HG02840 (cell line): ENCODE data around the gene GCK.

ENCODE experiments used
- ATAC-seq: cut with Tn5 transposase; IDR thresholded peaks from one replicate; pipeline ENCODE4 v1.9.1; 2021; ENCODE audit warnings: mild to moderate bottlenecking, moderate library complexity, moderate number of reproducible peaks; ENCODE audit not compliant: unreplicated experiment, low FRiP score

GCK gene

DNA sequence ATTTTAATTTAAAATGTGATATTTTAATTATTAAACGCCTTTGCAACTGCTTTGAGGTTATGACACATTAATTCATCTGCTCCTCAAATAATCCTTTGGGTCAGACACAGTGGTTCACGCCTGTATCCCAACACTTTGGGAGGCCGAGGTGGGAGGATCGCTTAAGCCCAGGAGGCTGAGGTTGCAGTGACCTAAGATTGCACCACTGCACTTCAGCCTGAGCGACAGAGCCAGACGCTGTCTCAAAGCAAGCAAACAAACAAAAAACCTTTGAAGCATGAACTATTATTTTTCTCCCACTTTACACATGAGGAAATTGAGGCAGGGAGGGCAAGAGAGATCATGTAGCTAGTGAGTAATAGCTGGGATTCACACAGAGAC, 64.4 kb downstream of the GCK start:
- ATAC-seq = no peak

GRCh38 chr7:44123190-44124003, 65.8 kb downstream of the GCK start, which contains the start of gene POLD2:
TSS of gene POLD2 (minus strand) at chr7:44123548. CDS start at chr7:44122053, 1,495 bp downstream.
- peak; percentile 98 for ATAC-seq

GRCh38 chr7:44122529-44122928, 66.7 kb downstream of the GCK start:
- ATAC-seq = no peak

DNA sequence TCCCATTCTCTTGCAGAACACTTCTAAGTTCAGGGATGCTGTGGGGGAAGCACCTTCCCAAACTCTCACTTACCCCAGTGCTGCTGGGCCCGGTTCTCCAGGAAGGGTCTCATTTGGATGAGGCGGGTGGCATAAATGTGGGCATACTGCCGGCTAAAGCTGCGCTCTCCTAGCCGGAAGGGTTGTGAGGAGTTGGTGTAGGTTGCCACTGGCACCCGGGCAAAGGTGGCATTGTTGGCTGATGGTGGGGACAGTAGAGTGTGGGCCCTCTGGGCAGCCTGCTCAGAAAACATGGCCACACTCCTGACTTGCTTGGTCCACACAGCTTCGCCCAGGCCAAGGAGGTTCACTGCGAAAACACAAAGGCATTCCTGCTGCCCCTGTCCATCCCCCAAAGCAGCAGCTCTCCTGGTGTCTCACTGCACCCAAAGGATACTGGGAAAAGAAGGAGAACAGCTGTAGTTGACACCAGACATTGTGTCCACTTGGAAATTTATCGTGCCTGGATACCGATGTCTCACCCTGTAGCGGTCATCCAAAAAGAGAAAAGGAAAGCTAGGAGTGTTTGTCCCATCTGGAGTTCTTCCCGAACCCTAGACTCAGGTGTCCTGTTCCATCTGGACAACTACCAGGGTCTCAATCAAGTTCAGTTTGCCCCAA, 67.3 kb downstream of the GCK start:
- no peak for ATAC-seq

DNA sequence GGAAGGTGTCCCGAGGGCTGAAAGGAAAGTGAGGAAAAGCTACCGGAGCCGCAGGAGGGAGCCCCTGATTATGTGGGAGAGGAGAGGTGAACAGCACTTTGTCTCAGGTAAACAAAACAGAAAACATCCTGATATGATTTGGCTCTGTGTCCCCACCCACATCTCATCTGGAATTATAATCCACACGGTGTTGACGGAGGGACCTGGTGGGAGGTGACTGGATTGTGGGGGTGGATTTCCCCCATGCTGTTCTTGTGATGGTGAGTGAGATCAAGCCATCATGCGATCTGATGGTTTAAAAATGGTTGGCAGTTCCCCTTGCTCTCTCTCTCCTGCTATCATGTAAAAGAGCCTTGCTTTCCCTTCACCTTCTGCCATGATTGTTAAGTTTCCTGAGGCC, 68.8 kb downstream of the GCK start:
- no peak for ATAC-seq

- no peak for ATAC-seq
Observed at GRCh38 chr7:44119829-44120380, 69.3 kb downstream of the GCK start.

DNA sequence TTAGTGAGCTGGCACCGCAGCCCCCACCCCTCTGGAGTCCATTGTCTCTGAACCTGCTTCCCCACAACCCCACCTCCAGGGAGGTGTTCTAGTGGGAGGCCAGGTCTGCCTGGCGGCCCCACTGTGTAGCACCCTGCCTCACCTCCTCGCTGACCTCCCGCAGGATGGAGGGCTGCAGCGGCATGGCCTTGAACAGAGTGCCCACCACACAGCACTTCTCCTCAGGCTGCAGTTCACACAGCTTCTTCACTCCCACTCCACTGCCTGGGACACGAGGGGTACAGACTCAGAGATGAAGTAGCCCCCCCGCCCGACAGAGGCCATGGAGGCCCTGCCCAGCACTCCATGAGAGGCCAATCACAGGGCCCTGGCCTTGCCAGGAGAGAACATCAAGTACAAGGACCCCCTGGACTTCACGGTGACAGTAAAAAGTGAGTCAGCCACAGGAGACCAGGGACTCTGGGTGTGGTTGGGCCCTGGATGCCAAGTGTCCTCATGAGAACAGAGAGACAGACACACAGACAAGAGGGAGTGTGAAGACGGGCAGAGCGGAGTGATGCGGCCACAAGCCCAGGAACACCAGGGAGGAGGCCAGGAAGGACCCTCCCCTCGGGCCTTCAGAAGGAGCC, 71.3 kb downstream of the GCK start:
- no peak for ATAC-seq

GRCh38 chr7:44116789-44117666, 72.2 kb downstream of the GCK start:
- ATAC-seq = no peak

DNA sequence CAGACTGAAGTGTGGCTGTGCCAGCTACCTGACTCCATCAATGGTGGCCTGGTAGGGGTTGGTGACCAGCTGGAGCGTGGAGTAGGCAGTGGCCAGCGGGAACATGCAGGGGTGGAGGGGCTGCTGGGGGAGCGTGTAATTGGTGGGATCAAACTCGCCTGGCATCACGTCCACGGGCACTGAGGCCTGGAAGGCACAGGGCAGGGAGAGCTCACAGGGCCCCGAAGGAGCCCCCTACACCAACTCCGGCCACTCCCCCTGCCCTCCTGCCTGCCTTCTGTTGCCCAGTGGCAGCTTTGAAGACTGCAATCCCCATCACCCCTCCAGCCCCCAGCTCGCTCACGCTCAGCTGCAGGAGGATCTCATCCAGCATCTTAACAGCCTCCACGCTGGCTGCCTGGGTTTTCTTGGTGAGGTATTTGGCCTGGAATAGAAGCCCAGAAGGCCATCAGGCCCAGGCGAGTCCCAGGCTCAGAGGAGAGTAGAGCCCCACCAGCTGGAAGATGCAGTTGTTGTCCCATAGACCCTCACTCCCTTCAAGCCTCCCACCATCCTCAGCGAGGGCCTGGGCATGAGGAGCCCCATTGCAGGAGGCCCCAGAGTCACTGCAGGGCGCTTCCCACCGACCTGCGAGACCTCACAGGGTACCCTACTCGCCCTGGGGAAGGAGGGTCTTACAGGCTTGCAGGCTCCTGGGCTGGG, 73.0 kb downstream of the GCK start:
- ATAC-seq = no peak

DNA sequence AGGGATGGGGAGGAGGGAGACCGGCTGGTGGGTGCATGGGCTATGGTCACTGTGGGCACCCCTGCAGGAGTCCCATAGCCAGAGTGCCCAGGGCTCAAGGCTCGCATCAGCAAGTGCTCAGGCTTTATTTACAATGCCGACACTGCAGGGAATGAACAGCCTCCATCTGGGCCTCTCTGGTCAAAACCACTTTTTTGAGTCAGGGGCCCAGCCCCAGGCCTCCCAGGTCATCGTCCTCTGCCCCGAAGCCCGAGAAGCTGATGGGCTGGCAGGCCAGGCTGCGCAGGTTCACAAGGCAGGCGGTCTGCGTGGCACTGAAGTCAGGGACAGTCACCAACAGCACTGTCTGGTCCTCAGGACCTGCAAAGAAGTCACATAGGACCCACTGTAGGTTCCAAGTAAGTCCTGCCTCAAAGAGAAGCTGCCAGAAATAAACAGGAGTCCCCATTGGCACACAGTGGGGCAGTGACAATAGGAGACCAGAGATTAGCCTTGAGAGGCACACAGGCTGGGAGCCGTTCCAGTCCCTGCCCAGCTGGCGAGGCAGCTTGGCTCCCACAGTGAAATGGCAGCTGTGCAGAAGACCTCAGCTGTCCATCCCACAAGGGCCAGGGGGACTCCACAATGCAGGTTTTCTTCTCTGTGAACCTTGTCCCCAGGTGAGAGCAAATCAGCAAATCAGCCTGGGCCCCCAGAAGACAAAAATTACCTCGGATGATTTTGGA, 74.5 kb downstream of the GCK start:
- no peak for ATAC-seq

GRCh38 chr7:44113764-44114354, 75.4 kb downstream of the GCK start:
- ATAC-seq = no peak

DNA sequence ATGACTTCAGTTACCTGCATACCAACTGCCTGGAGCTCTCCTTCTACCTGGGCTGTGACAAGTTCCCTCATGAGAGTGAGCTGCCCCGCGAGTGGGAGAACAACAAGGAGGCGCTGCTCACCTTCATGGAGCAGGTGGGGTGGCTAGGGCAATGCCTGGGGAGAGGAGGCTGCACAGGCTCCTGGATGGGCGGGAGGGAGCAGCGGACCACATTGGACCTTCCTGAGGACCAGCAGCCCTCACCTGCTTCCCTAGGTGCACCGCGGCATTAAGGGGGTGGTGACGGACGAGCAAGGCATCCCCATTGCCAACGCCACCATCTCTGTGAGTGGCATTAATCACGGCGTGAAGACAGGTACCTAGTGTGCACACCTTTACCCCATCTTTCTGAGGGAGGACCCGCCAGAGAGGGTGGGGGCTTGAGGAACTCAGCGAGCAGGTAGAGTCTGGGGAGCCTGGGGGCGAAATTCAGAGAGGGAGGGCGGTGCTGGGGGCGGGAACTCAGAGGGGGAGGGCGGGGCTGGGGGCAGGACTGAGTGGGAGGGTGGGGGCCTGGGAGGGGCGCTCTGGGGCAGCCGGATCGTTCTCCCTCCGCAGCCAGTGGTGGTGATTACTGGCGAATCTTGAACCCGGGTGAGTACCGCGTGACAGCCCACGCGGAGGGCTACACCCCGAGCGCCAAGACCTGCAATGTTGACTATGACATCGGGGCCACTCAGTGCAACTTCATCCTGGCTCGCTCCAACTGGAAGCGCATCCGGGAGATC, 76.1 kb downstream of the GCK start:
- no peak for ATAC-seq

- ATAC-seq = no peak
Observed at GRCh38 chr7:44112231-44112996, 76.8 kb downstream of the GCK start.

DNA sequence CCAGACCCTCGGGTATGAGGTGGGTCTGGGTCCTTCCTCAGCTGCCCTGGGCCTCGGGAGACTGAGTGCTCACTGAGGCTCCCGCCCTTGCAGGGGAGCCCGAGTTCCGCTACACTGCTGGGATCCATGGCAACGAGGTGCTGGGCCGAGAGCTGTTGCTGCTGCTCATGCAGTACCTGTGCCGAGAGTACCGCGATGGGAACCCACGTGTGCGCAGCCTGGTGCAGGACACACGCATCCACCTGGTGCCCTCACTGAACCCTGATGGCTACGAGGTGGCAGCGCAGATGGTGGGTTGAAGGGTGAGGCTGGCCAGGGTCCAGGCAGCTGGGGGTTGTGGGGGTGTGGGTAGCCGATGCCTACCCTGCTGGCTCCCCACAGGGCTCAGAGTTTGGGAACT, 77.5 kb downstream of the GCK start:
- no peak for ATAC-seq

GRCh38 chr7:44110719-44111635, 78.3 kb downstream of the GCK start:
- no peak for ATAC-seq

DNA sequence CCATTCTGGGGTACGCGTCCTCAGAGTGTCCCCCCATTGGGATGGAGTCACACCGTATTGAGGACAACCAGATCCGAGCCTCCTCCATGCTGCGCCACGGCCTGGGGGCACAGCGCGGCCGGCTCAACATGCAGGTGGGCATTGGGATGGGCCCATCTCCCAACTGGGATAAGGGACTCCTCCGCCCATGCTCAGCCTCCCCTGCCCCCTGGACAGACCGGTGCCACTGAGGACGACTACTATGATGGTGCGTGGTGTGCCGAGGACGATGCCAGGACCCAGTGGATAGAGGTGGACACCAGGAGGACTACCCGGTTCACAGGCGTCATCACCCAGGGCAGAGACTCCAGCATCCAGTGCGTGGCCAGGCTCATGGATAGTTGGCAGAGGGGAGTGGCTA, 79.2 kb downstream of the GCK start:
- no peak for ATAC-seq
